ENCODE measurements around the gene POTEC.
"Not testable (repeated sequence)": the region's sequence is repeated elsewhere in the genome, so short reads cannot be mapped to it uniquely, and the experiment has no call there.

GRCh38 chr18:14471286-14471685 lies 72.1 kb downstream of the POTEC start:
- not testable (repeated sequence) for TF ChIP-seq POLR2A, CTCF (IDR thresholded peaks at IDR 0.05)
